CD4-positive, alpha-beta T cell treated with Interleukin-4 for 1 hour (primary cell): Measurements from ENCODE around the gene OGG1.

ENCODE experiments used
- DNase-seq, 2 donors: peaks; one replicate each; pipeline ENCODE4 v3.0.0-alpha.2; 2020 to 2022

OGG1 gene

DNA sequence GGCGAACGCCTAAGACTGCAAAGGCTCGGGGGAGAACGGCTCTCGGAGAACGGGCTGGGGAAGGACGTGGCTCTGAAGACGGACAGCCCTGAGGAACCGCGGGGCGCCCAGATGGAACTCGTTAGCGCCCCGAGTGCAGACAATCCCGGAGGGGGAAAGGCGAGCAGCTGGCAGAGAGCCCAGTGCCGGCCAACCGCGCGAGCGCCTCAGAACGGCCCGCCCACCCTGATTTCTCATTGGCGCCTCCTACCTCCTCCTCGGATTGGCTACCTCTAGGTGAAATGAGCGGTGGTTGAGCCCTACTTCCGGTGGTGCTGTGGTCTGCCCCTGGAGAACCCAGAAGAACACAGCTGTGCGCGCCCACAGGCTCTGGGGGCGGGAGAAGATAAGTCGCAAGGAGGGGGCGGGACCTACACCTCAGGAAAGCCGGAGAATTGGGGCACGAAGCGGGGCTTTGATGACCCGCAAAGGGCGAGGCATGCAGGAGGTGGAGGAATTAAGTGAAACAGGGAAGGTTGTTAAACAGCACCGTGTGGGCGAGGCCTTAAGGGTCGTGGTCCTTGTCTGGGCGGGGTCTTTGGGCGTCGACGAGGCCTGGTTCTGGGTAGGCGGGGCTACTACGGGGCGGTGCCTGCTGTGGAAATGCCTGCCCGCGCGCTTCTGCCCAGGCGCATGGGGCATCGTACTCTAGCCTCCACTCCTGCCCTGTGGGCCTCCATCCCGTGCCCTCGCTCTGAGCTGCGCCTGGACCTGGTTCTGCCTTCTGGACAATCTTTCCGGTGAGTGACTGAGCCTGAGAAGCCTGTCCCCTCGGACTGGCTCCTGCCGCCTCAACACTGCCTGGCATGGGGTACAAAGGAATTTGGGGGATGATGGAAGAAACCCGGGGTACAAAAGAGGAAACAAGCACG, at the start of gene OGG1:
Gene OGG1 (plus strand): TSS at position 308 of the 911 bp plus-strand sequence. CDS start 335 bp downstream, at position 643.
- DNase-seq, result peak; percentile 97

DNA sequence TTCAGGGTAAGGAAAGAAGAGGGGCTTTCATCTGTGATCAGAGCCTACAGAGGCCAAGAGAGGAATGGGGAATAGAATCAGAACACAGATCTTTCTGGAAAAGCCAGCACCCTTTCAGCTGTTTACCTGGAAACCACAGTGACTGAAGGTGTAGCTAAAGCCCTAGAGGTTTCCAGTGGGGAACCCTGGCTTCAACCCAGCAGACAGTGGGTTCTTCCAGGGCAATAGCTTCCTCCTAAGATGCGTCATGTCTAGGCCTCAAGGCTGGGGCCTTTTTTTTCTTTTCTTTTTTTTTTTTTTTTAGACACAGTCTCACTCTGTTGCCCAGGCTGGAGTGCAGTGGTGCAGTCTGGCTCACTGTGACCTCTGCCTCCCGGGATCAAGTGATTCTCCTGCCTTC, 49.2 kb upstream of the OGG1 start:
- no peak for DNase-seq

- DNase-seq, result no peak
Observed at GRCh38 chr3:9701006-9701405, 48.7 kb upstream of the OGG1 start.

DNA sequence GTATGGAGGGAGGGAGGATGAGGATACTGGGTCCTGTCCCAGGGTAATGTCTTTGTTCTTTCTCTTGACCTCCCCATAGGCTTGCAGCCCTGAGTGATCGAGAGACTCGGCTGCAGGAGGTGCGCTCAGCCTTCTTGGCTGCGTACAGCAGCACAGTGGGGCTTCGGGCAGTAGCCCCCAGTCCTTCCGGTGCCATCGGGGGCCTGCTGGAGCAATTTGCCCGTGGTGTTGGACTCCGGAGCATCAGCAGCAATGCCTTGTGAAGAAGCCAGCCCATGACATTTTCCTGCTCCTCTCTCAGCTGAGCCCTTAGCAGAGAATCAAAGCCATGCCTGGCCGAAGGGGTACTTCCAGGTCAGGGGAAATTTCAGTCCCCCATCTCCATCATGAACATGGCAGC, 48.0 kb upstream of the OGG1 start:
- no peak for DNase-seq

DNA sequence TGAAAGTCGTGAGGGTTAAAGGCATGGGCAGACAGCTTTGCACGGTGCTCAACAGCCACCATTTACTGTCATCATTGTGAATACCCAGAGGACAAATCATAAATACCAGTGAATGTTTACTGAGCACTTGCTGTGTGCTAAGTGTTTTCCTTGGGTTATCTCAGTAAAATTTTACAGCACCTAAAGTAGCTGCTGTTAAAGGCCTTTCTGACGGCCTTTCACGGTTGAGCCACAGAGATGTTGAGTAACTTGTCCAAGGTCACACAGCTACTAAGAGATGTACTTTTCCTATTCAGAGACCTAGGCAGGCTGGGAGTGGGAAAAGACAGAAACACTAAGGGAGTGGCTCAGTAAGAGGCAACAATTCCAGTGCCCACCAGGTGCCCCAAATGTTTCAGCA, 46.5 kb upstream of the OGG1 start:
- DNase-seq, result no peak

- DNase-seq, result no peak
Observed at GRCh38 chr3:9703736-9704346, 45.9 kb upstream of the OGG1 start, which contains the start of gene CPNE9. CPNE9 (plus strand) TSS chr3:9703833; CDS start chr3:9703997, 164 bp downstream.

DNA sequence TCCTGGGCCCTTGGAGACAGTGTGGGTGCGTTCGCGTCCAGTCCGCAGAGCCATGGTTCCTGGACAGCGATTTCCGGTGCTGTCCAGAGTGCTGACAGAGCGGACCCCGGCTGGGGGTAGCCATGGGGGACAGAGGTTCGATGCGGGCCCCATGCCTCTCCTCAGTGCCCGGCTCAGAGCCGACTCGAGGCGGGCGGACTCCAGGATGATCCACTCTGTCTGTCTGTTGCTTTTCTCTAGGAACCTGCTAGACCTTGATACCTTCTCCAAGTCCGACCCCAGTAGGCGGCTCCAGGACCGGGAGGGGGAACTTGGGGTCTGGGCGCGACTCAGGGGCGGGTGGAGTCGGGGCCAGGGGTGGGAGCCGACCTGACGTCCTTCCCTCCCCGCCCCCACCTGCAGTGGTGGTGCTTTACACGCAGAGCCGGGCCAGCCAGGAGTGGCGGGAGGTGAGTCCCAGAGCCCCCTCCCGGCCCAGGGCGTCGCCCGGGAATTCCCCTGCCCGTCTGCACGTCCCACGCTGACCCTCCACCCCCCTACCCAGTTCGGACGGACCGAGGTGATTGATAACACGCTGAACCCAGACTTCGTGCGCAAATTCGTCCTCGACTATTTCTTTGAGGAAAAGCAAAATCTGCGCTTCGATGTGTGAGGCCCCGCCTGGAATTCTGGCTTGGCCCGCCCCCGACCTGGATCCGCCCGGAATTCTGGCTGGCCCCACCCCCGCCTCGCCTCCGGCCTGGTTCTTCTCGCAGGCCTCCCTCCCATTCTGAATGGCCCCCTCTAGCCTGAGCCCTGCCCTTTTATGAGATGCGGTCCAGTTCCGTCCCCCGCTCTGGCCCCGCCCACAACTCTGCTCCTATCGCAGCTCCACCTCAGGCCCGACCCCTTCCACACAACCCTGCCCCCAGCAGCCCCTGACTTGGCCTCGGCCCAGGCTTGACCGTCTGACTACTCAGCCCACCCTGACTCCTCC, 45.1 kb upstream of the OGG1 start:
- peak in 1 of 2 donors; percentile 6 for DNase-seq

- no peak for DNase-seq
Observed at GRCh38 chr3:9710174-9710739, 39.5 kb upstream of the OGG1 start.

DNA sequence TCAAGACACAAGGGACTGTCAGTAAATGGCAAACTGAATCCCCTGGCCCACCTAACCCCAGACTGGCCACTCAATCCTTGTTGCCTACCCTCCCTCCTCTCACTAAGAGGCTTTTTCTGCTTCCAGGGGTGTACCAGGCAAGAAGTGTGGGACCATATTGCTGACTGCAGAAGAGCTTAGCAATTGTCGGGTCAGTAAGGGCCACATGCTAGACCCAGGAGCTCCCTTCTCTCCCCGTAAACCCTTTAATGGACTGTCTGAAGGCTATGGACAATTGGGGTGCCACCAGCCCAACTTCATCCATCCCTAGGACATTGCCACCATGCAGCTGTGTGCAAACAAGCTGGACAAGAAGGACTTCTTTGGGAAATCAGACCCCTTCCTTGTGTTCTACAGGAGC, 37.3 kb upstream of the OGG1 start:
- DNase-seq, result no peak

DNA sequence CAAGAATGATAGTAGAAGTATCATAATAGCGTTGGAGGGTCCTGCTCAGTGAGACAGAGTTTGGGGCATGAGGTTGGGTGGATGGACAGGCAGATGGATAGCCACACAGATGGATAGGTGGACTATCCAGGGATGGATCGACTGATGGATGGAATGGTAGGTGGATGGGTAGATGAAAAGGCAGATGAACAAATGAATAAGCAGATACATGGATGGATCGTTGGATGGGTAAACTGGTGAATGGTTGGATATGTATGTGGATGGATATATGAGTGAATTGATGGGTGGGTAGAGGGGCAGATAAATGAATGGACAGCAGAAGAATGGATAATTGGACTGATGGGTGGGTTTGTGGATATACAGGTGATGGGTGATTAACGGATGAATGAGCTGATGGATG, 36.6 kb upstream of the OGG1 start:
- DNase-seq, result no peak

DNA sequence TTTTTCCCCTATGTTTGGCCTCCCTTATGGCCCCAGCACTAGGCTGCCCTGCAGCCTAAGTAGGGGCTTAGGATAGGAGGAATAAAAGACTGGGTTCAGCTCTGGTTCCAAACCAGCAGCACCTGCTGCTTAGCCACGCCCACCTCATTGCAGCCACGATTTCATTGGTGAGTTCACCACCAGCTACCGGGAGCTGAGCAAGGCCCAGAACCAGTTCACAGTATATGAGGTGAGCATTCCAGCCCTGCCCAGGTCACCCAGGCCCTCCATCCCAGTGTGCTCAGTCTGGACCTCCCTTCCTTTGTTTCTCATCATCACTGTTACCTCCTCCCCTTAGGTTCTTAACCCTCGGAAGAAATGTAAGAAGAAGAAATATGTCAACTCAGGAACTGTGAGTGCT, 34.6 kb upstream of the OGG1 start:
- no peak for DNase-seq

- DNase-seq, result peak; percentile 38 to 71
Observed at GRCh38 chr3:9715764-9716437, 33.9 kb upstream of the OGG1 start.

DNA sequence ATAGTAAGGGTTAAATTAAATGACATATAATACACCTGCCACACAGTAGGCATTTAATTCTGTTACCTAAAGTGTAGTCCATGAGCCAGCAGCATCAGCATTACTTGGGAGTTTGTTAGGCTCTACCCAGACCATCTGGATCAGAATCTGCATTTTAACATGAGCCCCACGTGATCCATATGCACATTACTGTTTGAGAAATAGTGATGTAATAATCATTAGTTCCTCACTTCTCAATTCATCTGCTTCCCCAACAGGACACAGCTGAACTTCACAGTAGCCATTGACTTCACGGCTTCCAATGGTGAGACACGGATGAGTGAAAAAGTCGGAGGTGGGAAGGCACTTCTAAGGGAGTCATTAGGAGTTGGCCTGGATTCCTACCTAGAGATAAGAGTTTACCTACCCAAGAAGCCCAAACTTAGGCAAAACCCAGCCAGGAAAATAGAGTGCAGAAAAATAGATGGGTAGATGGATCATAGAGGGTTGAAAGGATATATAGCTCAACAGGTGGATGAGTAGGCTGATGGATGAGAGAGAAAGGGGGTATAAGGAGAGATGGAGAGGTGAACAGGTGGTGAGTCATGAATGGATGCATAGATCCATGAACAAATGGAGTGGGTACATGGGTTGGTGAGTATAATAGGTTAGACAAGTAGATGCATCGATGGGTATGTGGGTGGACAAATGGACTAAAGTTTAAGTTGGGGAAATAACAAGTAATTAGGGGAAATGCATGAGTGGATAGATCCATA, 32.8 kb upstream of the OGG1 start:
- no peak for DNase-seq

DNA sequence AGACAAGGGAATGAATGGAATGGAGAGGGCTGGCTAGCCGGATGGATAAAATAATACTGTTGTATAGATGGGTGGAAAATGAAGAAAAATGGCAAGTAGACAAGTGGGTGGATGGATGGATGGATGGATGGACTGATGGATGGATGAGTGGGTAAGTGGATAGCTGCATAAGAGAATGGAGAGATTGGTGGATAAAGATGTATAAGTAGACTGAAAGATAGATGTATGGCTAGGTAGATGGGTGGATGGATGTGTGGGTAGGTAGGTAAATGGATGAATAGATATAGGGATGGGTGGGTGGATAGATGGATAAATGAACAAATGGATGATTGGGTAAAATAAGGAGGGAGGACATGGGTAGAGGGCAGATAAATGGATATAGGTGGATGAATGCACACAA, 32.2 kb upstream of the OGG1 start:
- no peak for DNase-seq

DNA sequence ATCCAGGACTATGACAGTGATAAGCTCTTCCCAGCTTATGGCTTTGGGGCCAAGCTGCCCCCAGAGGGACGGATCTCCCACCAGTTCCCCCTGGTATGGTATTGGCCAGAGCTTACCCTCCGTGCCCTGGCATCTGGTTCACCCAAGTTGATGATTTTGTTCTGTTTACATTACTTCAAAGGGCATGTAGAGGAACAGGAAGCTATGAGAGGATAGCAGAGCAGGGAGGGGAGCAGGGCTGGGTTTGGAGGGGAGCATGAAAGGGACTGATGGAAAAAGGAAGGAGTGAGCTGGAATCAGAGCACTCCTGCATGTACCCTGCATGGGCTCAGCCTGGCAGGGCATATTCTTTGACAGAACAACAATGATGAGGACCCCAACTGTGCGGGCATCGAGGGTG, 31.6 kb upstream of the OGG1 start:
- DNase-seq, result no peak

- DNase-seq, result no peak
Observed at GRCh38 chr3:9721015-9721699, 28.6 kb upstream of the OGG1 start.

DNA sequence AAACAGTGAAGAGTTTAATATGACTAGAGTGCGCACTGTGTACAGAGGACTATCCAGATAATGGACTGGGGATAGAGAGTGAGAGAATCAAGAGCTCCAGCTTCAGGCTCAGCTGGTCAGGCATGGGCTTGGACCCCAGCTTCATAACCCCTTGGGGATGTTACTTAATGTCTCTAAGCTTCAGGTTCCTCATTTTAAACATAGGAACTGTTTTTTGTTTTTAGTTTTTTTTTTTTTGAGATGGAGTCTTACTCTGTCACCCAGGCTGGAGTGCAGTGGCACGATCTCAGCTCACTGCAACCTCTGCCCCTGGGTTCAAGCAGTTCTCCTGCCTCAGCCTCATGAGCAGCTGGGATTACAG, 28.1 kb upstream of the OGG1 start:
- no peak for DNase-seq

GRCh38 chr3:9725775-9726515, 23.8 kb upstream of the OGG1 start:
- no peak for DNase-seq

- peak; percentile 70 to 79 for DNase-seq
Observed at GRCh38 chr3:9727041-9727595, 22.6 kb upstream of the OGG1 start.

GRCh38 chr3:9727743-9728142, 22.0 kb upstream of the OGG1 start:
- no peak for DNase-seq
